SK-N-SH treated with all-trans-retinoic acid at 6 μM for 48 hours (cell line): ENCODE results near the gene DNAAF5.
"Not testable (repeated sequence)": the region's sequence is repeated elsewhere in the genome, so short reads cannot be mapped to it uniquely, and the experiment has no call there.

Experiments used
- ATAC-seq: fragments of 200-7000 bp; cut with Tn5 transposase; 3 replicates; pipeline ENCODE4 v1.9.1; 2020; ENCODE audit warnings: mild to moderate bottlenecking, moderate library complexity
- CSDC2 ChIP-seq: fragments of 250-450 bp; sonication (Bioruptor Pico); IDR thresholded peaks from 2 replicates; pipeline ENCODE4 v1.5.0; 2020; ENCODE audit warnings: mild to moderate bottlenecking, moderate library complexity
- ESRRG ChIP-seq: fragments of 250-450 bp; sonication (Bioruptor Pico); IDR thresholded peaks from 2 replicates; pipeline ENCODE4 v1.6.1; 2021; ENCODE audit warnings: mild to moderate bottlenecking
- GLIS3 ChIP-seq: fragments of 250-450 bp; sonication (Bioruptor Pico); IDR thresholded peaks from 2 replicates; pipeline ENCODE4 v1.5.0; 2020; ENCODE audit warnings: mild to moderate bottlenecking, moderate library complexity
- ISL1 ChIP-seq: fragments of 250-450 bp; sonication (Bioruptor Pico); IDR thresholded peaks from 2 replicates; pipeline ENCODE4 v2.1.2; 2022; ENCODE audit warnings: mild to moderate bottlenecking, moderate library complexity
- OSR1 ChIP-seq: fragments of 250-450 bp; sonication (Bioruptor Pico); IDR thresholded peaks from 2 replicates; pipeline ENCODE4 v1.8.0; 2022; ENCODE audit warnings: moderate library complexity, mild to moderate bottlenecking, inconsistent platforms
- RARB ChIP-seq: fragments of 250-450 bp; sonication (Bioruptor Pico); IDR thresholded peaks from 2 replicates; pipeline ENCODE4 v1.8.0; 2021; ENCODE audit warnings: mild to moderate bottlenecking, moderate library complexity
- TCF4 ChIP-seq: fragments of 250-450 bp; sonication (Bioruptor Pico); IDR thresholded peaks from 2 replicates; pipeline ENCODE4 v1.8.0; 2021; ENCODE audit warnings: mild to moderate bottlenecking, moderate library complexity, borderline replicate concordance
- TOX ChIP-seq: fragments of 250-450 bp; sonication (Bioruptor Pico); IDR thresholded peaks from 2 replicates; pipeline ENCODE4 v1.8.0; 2021; ENCODE audit warnings: mild to moderate bottlenecking, moderate library complexity, borderline replicate concordance
- ZC3H10 ChIP-seq: fragments of 250-450 bp; sonication (Bioruptor Pico); IDR thresholded peaks from 2 replicates; pipeline ENCODE4 v1.5.1; 2021; ENCODE audit warnings: mild to moderate bottlenecking, moderate library complexity
- ZFP3 ChIP-seq: fragments of 250-450 bp; sonication (Bioruptor Pico); IDR thresholded peaks from 2 replicates; pipeline ENCODE4 v1.5.0; 2020; ENCODE audit warnings: mild to moderate bottlenecking, moderate library complexity
- ZFP30 ChIP-seq: fragments of 450-650 bp; formaldehyde crosslinking; IDR thresholded peaks from 2 replicates; pipeline ENCODE4 v1.5.0; 2022; ENCODE audit warnings: mild to moderate bottlenecking, moderate library complexity
- ZNF565 ChIP-seq: fragments of 450-650 bp; formaldehyde crosslinking; conservative IDR thresholded peaks from 2 replicates; pipeline ENCODE4 v1.5.0; 2020; ENCODE audit warnings: low read depth, mild to moderate bottlenecking, moderate library complexity
- ZNF70 ChIP-seq: fragments of 450-650 bp; formaldehyde crosslinking; IDR thresholded peaks from 2 replicates; pipeline ENCODE4 v1.5.0; 2020; ENCODE audit warnings: mild to moderate bottlenecking, moderate library complexity
- ZNF8 ChIP-seq: fragments of 450-650 bp; formaldehyde crosslinking; IDR thresholded peaks from 2 replicates; pipeline ENCODE4 v1.5.0; 2020; ENCODE audit warnings: mild to moderate bottlenecking, moderate library complexity
- TF ChIP-seq, protein P1 (sequence below): fragments of 250-450 bp; sonication (Bioruptor Pico); IDR thresholded peaks from 2 replicates; pipeline ENCODE4 v1.8.0; 2021; ENCODE audit warnings: low read depth, mild to moderate bottlenecking, moderate library complexity, borderline replicate concordance
- TF ChIP-seq, protein P2 (sequence below): fragments of 250-450 bp; sonication (Bioruptor Pico); IDR thresholded peaks from 2 replicates; pipeline ENCODE4 v1.8.0; 2020; ENCODE audit warnings: mild to moderate bottlenecking, moderate library complexity, borderline replicate concordance
- TF ChIP-seq, protein P3 (sequence below): fragments of 250-450 bp; sonication (Bioruptor Pico); IDR thresholded peaks from 2 replicates; pipeline ENCODE4 v1.5.1; 2021; ENCODE audit warnings: mild to moderate bottlenecking, moderate library complexity
- TF ChIP-seq, protein P4 (sequence below): fragments of 250-450 bp; sonication (Bioruptor Pico); IDR thresholded peaks from 2 replicates; pipeline ENCODE4 v1.5.1; 2020; ENCODE audit warnings: low read depth, mild to moderate bottlenecking, moderate library complexity

Gene DNAAF5

DNA sequence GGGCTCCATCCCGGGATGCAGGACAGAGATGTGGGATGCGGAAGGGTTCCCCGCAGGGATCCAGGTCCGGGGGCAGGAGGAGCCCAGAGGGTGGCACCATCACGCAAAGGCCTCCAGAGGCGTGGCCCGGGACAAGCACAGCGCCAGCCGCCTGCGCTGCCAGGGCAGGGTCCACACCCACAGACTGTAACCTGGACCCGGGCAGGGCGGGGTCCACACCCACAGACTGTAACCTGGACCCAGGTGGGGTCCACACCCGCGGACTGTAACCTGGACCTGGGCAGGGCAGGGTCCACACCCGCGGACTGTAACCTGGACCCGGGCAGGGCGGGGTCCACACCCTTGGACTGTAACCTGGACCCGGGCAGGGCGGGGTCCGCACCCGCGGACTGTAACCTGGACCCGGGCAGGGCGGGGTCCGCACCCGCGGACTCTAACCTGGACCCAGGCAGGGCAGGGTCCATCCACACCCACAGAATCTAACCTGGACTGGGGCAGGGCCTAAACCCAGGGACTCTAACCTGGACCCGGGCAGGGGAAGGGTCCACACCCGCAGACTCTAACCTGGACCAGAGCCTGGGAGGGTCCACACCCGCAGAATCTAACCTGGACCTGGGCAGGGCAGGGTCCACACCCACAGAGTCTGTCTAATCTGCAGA, 68.3 kb downstream of the DNAAF5 start:
- no peak for ATAC-seq
- TF ChIP-seq, protein P1, sequence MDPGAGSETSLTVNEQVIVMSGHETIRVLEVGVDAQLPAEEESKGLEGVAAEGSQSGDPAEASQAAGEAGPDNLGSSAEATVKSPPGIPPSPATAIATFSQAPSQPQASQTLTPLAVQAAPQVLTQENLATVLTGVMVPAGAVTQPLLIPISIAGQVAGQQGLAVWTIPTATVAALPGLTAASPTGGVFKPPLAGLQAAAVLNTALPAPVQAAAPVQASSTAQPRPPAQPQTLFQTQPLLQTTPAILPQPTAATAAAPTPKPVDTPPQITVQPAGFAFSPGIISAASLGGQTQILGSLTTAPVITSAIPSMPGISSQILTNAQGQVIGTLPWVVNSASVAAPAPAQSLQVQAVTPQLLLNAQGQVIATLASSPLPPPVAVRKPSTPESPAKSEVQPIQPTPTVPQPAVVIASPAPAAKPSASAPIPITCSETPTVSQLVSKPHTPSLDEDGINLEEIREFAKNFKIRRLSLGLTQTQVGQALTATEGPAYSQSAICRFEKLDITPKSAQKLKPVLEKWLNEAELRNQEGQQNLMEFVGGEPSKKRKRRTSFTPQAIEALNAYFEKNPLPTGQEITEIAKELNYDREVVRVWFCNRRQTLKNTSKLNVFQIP (CRISPR knock-in tag): no peak
- TF ChIP-seq ZC3H10: no peak
- no peak for TF ChIP-seq ZNF565
- TF ChIP-seq ISL1: no peak
- TF ChIP-seq TCF4: no peak
- TF ChIP-seq, protein P2, sequence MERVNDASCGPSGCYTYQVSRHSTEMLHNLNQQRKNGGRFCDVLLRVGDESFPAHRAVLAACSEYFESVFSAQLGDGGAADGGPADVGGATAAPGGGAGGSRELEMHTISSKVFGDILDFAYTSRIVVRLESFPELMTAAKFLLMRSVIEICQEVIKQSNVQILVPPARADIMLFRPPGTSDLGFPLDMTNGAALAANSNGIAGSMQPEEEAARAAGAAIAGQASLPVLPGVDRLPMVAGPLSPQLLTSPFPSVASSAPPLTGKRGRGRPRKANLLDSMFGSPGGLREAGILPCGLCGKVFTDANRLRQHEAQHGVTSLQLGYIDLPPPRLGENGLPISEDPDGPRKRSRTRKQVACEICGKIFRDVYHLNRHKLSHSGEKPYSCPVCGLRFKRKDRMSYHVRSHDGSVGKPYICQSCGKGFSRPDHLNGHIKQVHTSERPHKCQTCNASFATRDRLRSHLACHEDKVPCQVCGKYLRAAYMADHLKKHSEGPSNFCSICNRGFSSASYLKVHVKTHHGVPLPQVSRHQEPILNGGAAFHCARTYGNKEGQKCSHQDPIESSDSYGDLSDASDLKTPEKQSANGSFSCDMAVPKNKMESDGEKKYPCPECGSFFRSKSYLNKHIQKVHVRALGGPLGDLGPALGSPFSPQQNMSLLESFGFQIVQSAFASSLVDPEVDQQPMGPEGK (CRISPR knock-in tag): no peak
- TF ChIP-seq, protein P3, sequence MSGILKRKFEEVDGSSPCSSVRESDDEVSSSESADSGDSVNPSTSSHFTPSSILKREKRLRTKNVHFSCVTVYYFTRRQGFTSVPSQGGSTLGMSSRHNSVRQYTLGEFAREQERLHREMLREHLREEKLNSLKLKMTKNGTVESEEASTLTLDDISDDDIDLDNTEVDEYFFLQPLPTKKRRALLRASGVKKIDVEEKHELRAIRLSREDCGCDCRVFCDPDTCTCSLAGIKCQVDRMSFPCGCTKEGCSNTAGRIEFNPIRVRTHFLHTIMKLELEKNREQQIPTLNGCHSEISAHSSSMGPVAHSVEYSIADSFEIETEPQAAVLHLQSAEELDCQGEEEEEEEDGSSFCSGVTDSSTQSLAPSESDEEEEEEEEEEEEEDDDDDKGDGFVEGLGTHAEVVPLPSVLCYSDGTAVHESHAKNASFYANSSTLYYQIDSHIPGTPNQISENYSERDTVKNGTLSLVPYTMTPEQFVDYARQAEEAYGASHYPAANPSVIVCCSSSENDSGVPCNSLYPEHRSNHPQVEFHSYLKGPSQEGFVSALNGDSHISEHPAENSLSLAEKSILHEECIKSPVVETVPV (CRISPR knock-in tag): no peak
- TF ChIP-seq ZNF8 (CRISPR knock-in tag): no peak
- TF ChIP-seq TOX (CRISPR knock-in tag): no peak
- TF ChIP-seq GLIS3 (CRISPR knock-in tag): no peak
- TF ChIP-seq, protein P4, sequence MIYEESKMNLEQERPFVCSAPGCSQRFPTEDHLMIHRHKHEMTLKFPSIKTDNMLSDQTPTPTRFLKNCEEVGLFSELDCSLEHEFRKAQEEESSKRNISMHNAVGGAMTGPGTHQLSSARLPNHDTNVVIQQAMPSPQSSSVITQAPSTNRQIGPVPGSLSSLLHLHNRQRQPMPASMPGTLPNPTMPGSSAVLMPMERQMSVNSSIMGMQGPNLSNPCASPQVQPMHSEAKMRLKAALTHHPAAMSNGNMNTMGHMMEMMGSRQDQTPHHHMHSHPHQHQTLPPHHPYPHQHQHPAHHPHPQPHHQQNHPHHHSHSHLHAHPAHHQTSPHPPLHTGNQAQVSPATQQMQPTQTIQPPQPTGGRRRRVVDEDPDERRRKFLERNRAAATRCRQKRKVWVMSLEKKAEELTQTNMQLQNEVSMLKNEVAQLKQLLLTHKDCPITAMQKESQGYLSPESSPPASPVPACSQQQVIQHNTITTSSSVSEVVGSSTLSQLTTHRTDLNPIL: no peak
- no peak for TF ChIP-seq ZNF70 (CRISPR knock-in tag)
- TF ChIP-seq OSR1 (CRISPR knock-in tag): no peak
- TF ChIP-seq ESRRG: no peak
- TF ChIP-seq CSDC2 (CRISPR knock-in tag): no peak
- TF ChIP-seq RARB (CRISPR knock-in tag): no peak
- TF ChIP-seq ZFP30: no peak

DNA sequence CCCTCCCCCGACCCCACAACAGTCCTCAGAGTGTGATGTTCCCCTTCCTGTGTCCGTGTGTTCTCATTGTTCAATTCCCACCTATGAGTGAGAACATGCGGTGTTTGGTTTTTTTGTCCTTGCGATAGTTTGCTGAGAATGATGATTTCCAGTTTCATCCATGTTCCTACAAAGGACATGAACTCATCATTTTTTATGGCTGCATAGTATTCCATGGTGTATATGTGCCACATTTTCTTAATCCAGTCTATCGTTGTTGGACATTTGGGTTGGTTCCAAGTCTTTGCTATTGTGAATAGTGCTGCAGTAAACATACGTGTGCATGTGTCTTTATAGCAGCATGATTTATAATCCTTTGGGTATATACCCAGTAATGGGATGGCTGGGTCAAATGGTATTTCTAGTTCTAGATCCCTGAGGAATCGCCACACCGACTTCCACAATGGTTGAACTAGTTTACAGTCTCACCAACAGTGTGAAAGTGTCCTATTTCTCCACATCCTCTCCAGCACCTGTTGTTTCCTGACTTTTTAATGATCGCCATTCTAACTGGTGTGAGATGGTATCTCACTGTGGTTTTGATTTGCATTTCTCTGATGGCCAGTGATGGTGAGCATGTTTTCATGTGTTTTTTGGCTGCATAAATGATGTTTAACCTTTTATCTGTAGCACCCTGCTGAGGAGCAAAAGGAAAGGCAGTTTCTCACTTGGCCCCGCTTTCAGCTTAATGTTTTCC, 70.1 kb downstream of the DNAAF5 start:
- not testable (repeated sequence) for ATAC-seq

DNA sequence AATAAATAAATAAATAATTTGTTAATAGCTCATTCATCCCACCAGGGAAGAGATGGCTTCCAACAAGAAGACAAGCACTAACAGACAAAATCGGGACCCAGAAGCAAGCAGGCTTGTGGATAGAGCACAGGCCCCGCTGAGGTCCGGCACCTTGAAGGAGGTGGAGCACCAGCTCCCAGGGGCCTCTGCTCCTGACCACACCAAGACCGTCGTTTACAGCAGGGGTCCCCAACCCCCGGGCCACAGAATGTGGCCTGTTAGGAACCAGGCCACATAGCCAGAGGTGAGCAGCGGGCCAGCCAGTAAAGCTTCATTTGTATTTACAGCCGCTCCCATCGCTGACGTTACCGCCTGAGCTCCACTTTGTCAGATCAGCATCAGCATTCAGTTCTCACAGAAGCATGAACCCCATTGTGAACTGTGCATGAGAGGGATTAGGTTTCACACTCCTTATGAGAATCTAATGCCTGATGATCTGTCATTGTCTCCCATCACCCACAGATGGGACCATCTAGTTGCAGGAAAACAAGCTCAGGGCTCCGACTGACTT, 72.5 kb downstream of the DNAAF5 start:
- TF ChIP-seq ZNF70 (CRISPR knock-in tag) (no peak), ZNF565 (no peak), ISL1 (no peak), GLIS3 (CRISPR knock-in tag) (no peak), ZFP3 (CRISPR knock-in tag) (no peak), RARB (CRISPR knock-in tag) (no peak)
- TF ChIP-seq, protein P3 (CRISPR knock-in tag): no peak
- TF ChIP-seq, protein P1 (CRISPR knock-in tag): no peak
- TF ChIP-seq, protein P4: no peak
- ATAC-seq: no peak
